Embryonic facial prominence (tissue), 1 donor: Measurements from ENCODE around the gene KDELR1.

Source experiments
- DNase-seq: peaks from one replicate; pipeline ENCODE4 v3.0.0-alpha.2; 2016; ENCODE audit errors: extremely low spot score

Gene KDELR1

GRCh38 chr19:48342414-48342738 lies 49.0 kb downstream of the KDELR1 start:
- no peak for DNase-seq

- no peak for DNase-seq
Measured at GRCh38 chr19:48341515-48342413, 49.6 kb downstream of the KDELR1 start.

DNA sequence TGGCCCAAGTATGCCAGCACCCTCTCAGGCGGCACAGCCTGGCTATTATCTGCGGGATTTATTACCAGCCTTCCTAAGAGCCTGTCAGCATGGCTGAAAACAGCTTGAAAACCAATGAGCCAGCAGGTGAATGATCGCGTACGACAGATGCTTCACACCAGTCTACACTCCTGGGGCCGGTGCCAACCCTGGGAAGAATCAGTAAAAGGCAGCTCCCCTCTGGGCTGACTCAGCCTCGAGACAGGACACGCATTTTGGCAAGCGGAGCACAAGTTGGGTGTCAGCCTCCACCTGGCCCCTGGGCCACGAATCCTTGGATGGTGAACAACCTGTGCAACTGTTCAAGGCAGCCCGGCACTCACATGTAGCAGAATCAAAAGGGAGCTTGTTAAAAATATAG lies 50.4 kb downstream of the KDELR1 start:
- no peak for DNase-seq

DNA sequence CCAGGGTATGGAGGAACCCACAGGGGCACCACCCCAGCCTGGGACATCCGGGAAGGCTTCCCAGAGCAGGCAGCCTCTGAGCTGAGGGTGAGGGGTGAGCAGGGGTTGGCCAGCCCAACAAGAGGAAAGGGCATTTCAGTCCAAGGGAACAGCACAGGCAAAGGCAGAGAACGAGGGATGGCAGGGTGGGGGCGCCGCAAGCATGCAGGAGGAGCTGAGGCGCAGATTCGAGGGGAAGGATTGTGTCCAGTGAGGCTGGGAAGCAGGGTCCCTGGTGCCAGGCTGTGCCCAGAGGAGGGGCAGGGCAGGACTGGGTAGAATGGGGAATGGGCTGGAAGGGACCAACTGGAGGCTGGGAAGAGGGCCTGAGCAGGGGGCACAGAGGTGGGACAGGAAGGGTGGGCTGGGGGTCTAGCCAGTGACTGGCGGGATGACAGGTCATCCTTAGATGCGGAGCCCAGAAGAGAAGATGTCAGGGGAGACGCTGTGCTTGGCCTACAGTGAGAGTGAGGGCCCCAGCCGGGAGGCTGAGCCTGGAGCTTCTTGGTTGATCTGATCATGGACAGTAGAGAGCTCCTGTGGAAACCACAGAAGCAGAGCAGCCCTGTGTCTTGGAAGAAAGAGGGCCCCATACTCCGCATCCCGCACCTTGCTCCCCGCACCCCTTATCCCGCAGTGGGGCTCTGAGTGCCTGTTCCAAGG lies 52.4 kb downstream of the KDELR1 start:
- DNase-seq = no peak

GRCh38 chr19:48338253-48338755 lies 53.0 kb downstream of the KDELR1 start:
- no peak for DNase-seq

DNA sequence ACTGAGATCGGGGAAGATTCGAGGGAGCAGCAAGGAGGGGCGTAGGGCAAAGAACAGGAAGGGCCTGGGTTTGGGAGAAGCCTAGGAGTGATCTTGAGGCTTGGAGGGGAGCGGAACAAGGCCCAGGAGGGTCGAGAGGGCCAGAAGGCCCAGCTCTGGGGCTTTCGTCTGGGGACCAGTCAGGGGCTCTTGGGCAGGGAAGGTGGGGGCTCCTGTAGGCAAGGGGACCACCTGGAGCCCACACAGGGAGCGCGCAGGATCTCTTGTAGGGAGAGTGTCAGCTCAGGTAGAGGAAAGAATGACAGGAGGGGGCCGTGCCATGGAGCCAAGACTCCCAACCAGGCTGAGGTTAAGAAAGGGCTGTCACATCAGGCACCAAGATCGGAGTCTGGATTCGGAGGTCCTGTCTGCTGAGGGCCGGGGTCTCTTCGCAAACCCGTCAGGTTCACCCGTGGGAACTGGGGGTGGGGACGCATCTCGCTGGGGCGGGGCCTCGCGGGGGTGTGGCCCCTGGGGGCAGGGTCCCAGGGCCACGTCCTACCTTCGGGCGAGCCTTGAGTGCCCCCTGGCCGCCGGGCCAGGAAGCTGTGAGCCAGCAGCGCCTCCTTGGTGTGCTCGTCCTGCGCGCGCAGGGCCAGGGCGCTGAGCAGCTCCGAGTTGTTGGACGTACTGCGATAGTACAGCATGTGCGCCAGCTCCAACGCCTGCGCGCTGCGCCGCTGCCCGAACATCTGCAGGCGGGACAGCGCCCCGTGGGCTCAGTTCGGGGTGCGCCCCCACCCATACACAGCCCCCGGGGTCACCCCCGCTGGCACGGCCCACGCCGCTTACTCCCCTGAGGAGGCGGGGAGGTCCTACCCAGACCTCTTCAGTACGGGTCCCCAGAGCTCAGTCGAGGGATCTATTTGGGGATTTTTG lies 57.6 kb downstream of the KDELR1 start:
- DNase-seq = peak; percentile 78

DNA sequence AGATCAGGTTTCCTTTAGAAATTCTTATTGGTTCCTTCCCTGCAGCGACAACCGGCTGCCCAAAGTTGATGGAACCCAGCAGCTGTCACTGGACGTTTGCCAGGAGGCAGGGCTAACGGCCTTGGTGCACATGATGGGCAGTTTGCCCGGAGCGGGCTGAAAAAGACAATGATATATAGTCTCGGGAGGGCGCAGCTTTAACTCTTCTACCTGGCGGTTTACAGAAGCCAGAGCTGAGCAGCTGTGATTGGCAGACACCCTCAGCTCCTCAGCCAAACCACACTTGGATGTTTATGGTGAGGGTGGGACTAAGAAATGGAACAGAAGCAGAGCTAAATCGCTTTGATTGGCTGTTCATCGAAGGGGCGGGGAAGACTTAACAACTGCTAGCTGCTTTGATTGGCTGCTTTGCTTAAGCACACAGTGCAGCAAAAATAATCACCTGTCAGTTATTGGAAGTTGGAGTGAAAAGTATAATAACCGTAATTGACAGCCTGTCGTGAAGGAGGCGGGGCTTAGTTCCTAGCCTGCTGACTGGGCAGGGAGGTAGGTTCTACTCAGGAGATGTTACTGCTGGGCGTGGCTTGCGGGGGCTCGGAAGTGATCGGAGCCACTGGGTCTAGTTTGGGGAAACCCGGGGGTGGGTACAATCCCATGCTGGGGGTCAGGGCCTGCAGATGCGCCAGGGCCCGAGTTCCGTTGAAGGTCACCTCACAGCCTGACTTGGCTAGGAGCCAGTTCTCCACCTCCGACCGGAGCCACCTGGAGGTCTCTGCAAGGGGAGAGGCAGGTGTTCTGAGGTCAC lies 58.5 kb downstream of the KDELR1 start:
- DNase-seq = peak; percentile 91
